Fibroblast of skin of scalp (primary cell): ENCODE data around the gene GAL3ST3. TPM values are rescaled to one million over a fixed set of nuclear protein-coding genes. Genes with fewer than 3 reads are reported as not detected.
"Not testable (repeated sequence)": the region's sequence is repeated elsewhere in the genome, so short reads cannot be mapped to it uniquely, and the experiment has no call there.

Experiments
- DNase-seq: peaks from one replicate; pipeline ENCODE4 v3.0.0-alpha.2; 2013
- polyA plus RNA-seq, 2 experiments: library from polyadenylated mRNA; unstranded; fragments of 120-200 nt; gene quantifications; one replicate each; pipeline ENCODE4 v1.2.1, GENCODE V29; 2013; ENCODE audit not compliant: insufficient read length in 2 of 2

The GAL3ST3 gene, protein sequence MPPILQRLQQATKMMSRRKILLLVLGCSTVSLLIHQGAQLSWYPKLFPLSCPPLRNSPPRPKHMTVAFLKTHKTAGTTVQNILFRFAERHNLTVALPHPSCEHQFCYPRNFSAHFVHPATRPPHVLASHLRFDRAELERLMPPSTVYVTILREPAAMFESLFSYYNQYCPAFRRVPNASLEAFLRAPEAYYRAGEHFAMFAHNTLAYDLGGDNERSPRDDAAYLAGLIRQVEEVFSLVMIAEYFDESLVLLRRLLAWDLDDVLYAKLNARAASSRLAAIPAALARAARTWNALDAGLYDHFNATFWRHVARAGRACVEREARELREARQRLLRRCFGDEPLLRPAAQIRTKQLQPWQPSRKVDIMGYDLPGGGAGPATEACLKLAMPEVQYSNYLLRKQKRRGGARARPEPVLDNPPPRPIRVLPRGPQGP
- 0.12 TPM for polyA plus RNA-seq (2013, experiment 1 of 2; ENCODE audit: insufficient read length)
- 0.18 TPM for polyA plus RNA-seq (2013, experiment 2 of 2; ENCODE audit: insufficient read length)

DNA sequence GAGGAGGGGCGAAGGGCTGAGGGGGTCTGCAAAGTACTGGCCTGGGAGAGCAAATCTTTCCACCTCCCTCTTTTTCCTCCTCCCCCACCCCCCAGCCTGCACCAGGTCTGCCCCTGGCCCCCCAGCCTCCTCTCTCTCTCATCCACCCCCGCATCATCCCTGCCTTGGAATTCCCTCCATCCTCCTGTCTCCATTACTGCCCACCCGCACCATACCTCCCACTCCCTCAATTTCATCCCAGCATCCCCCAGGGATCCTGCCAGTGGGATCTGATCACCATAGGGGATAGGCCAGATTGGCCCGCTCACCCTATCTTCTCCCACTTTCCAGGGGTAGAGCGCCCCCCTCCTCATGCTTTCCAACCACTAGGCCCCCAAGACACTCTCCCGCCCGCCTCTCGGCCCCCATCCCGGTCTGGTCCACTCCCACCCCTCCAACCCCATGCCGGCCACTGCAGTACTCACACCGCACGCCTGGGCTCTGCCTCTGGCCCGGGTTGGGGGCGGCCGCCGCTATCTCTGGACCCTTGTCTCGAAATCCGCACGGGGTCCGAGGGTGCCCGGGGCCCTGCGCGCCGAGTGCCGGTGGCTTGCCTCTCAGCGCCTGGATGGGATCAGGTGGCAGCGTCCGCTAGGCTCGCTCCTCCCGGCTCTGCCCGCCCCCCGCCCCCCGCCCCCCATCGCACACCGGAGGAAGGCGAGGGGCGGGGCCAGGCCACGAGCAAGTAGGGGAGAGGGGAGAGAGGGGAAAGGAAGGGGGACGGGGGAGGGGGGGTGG, at the start of gene GAL3ST3:
GAL3ST3 (minus strand) TSS at position 615 of the 777 bp plus-strand sequence. CDS start 3,746 bp downstream, outside the sequence.
- DNase-seq, result no peak

DNA sequence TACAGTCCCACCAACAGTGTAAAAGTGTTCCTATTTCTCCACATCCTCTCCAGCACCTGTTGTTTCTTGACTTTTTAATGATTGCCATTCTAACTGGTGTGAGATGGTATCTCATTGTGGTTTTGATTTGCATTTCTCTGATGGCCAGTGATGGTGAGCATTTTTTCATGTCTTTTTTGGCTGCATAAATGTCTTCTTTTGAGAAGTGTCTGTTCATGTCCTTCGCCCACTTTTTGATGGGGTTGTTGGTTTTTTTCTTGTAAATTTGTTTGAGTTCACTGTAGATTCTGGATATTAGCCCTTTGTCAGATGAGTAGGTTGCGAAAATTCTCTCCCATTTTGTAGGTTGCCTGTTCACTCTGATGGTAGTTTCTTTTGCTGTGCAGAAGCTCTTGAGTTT, 43.2 kb upstream of the GAL3ST3 start:
- DNase-seq, result not testable (repeated sequence)

DNA sequence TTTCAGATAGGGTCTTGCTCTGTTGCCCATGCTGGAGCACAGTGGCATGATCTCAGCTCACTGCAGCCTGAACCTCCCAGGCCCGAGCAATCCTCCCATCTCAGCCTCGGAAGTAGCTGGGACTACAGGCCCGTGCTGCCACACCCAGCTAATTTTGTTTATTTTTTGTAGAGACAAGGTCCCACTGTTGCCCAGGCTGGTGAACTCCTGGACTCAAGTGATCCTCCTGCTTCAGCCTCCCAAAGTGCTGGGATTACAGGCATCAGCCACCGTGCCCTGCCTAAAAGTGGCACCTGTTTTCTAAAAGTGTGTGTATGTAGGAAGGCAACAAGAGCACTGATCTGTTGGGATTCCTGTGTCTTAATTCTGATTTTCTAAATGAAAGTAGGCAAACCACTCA, 41.3 kb upstream of the GAL3ST3 start:
- DNase-seq, result no peak

DNA sequence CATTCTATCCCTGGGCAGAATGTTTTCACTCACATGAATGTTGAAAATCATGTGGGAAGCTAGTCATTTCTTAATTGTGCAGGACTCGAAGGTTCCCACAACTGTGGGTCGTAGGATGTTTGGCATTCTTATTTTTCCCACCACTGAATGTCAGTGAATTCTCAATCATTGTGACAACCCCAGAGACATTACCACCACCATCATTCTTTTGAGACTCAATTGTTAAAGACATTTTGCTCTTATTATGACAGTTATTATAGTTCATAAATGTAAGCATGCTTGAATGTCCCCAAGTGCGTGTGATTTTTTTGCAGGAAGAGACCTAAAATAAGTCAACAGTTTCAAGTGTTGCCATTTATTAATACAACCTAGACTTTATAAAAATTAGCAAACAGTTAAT, 40.1 kb upstream of the GAL3ST3 start:
- no peak for DNase-seq

DNA sequence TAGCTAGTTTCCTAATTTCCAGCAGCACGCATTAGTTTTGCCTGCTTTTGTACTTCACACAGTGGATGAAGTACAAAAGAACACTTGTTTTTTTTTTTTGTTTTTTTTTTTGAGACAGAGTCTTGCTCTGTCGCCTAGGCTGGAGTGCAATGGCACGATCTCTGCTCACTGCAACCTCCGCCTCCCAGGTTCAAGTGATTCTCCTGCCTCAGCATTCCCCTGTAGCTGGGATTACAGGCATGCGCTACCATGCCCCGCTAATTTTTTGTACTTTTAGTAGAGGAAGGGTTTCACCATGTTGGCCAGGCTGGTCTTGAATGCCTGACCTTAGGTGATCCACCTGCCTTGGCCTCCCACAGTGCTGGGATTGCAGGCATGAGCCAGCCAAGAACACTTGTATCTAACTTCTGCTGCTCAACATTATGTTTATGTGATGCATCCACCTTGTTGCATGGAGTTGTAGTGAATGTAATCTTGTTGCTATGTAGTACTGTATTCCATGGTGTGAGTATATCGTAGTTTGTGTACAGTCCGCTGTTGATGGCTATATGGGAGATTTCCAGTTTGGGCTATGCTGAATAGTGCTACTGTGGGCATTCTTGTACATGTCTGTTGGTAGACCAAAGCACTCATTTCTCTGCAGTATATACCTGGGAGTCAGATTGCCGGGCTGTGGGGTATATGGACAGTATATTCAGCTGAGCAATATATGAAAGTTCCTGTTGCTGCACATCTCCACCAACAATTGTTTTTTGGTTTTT, 38.4 kb upstream of the GAL3ST3 start:
- no peak for DNase-seq

DNA sequence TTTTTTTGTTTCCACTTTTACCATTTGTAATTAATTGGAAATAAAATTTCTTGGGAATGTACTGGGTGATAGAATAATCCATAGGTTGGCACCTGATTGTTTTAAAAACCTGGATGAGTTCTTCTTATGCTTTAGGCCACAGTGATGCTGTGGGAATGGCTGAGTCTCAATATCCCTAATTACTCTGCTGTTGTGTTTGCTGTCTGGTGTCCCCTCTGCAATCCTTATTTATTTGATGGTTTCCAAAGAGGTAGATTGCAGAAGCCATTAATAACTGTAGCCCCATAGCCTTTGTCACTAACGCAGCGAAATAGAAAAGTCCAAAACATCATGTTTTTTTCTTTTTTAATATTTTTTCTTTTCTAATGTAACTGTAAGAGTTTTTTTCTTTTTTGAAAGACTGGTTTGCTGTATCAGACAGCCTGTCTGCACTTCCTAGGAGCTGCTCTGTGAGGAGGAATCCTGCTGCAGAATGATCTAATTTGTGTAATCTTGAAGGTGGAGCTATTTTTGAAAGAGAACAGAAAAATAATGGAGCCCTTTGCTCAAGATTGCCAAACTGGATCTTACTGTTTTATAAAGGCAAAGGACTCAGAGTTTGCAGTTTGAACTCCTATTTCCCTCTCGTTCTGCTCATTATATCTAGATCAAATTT, 36.0 kb upstream of the GAL3ST3 start:
- DNase-seq, result no peak

DNA sequence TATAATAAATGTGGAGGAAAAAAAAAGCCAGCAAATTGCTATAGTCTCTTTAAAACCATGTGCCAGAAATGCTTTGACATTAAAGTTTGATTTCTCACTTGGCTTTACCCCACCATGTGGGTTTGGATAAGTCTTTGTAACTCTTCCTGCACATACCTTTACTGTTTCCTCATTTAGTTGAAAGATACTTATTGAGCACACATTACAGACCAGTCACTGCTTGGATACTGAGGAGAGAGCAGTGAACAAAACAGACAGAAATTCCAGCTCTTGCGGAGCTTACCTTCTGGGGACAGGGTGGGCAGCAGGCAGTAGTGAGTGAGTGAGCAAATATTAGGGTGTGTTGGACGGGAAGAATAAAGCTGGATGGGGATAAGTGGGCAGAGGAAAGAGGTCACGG, 34.8 kb upstream of the GAL3ST3 start:
- no peak for DNase-seq

DNA sequence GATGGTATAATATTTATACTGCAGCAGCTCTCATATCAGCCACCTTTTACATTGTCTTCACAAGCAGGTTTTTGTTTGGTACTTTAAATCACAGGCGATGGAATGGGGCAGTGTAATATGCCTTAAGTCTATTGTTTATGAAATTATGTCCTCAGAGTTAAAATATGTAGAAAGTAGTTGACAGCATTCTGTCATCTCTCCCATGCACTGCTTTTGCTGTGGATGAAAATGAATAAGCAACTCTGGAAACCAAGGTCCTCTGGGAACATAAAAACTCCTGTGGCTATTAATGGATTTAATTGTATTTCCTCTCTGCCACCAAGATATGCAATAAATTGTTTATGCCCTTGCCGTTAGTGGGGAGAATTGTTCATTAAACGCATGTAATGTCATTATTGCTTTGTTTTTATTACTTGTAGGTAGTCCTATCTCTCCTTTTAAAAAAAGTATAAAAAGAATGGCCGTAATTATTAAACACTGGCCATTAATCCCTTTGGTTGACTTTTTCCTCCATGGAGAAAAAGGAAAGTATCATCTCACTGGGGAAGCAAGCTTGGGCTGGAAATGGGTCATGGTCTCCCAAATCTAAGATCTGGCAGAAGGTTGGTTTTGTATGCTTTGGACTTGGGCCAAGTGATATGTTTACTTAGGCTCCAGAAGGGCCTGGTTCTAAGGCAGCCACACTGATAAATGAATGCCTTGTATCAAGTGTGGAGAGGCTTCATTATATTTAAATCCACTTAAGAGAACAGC, 34.2 kb upstream of the GAL3ST3 start:
- peak; percentile 47 for DNase-seq

DNA sequence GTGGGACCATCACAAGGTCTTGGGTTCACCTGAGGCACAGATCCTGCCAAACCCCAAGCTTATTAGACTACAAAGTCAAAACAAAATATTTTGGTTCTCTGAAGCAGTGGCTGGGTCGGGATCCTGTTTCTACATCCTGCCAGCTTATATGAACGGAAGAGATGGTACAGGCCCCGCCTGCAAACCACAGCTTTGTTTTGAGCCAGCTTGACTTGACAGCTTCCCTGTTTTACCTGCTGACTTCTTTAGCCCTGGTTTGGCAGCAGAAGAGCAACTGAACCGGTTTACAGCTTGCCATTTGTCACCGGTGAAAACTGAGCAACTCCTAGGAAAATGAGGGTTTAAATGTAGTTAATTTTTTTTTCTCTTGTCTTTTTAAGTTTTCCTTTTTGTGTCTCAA, 32.5 kb upstream of the GAL3ST3 start:
- DNase-seq, result no peak

DNA sequence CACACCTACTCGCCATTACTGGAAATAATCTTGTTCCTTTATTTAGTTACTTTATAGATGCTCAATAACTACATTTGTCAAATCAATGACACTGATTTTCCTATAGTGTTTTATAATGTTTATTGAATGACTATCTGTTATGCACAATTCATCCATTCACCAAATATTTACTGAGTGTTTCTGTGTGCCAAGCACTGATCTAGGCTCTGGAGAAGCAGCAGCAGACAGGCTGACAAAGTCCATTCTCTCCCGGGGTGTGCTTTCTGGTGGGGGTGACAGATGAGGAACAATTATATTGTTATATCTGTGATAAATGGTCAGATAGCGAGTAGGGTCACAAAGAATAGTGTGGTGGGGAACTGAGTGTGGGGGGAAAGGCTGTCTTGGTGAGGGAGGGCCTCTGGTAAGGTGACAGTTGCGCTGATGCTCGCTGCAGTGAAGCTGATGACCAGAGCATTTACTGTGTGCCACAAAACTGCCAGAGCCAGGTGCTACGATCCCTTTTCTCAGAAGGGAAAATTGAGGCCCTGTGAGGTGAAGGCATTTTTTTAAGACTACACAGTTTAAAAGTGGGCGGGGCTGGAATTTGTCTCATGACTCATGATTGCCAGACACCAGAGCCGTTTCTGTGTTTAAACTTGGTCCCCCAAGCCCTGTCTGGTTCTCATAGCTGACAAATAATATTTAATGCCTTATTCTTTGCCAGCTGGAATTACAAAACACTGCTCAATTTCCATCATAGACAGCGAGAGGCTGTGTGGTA, 31.3 kb upstream of the GAL3ST3 start:
- peak; percentile 83 for DNase-seq

DNA sequence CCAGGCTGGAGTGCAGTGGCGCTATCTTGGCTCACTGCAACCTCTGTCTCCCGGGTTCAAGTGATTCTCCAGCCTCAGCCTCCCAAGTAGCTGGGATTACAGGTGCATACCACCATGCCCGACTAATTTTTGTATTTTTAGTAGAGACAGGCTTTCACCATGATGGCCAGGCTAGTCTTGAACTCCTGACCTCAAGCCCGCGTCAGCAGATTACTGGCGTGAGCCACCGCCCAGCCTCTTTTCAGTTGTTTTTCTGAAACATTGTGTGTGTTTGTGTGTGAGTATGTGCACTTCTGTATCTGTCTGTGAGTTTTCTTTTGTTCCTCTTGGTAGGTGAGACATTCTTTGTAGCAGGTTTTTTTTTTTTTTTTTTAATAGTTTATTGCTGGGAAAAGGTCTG, 30.0 kb upstream of the GAL3ST3 start:
- not testable (repeated sequence) for DNase-seq

DNA sequence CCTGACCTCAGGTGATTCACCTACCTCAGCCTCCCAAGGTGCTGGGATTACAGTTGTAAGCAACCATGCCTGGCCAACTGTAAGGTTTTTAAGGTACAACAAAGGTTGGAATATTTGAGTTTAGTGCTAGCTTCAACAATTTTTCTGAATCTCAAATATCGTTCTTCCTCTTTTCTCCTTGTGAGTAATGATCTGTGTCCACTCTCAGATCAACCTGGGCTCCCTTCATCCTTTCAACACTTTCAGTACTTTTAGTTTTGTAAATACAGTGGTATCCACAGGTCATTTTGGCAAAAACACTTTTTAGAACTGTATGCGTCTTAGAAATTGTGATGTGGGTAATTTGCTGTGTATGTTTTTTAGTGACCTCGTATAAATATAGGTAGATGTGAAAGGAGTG, 29.0 kb upstream of the GAL3ST3 start:
- no peak for DNase-seq

DNA sequence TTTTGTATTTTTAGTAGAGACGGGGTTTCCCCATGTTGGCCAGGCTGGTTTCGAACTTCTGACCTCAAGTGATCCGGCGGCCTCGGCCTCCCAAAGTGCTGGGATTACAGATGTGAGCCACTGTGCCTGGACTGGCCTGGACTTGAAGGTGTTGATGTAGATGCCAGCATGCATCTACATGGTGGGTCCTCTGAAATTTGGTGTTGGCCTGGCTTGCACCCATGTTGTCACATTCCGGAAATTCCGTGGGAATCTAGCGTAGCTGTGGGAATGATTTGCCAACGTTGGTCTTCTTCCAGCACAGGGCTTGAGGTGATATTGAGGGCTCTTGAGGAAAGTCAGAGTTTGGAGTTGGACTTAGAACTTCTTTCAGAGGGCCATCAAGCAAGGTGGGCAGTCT, 27.6 kb upstream of the GAL3ST3 start:
- peak; percentile 60 for DNase-seq

DNA sequence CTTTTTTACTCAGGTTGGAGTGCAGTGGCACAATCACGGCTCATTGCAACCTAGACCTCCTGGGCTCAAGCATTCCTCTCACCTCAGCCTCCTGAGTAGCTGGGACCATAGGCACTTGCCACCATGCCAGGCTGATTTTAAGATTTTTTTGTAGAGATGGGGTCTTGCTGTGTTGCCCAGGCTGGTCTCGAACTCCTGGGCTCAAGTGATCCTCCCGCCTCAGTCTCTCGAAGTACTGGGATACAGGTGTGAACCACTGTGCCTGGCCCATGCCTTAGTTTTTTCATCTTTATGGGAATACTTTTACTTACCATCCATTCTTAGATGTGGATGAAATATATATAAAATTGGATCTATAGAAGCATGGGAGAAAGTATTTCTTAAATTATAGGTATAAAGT, 26.3 kb upstream of the GAL3ST3 start:
- DNase-seq, result no peak

DNA sequence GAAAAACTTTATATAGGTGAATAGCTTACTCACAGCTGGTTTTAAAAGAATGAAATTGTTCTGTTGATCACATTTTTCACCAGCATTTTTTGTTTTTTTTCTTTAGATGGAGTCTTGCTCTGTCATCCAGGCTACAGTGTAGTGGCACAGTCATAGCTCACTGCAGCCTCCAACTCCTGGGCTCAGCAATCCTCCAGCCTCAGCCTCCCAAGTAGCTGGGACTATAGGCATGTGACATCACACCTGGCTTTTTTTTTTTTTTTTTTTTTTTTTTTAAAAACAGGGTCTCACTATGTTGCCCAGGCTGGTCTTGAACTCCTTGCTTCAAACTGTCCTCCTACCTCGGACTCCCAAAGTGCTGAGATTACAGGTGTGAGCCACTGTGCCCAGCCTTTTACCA, 24.7 kb upstream of the GAL3ST3 start:
- DNase-seq, result no peak

DNA sequence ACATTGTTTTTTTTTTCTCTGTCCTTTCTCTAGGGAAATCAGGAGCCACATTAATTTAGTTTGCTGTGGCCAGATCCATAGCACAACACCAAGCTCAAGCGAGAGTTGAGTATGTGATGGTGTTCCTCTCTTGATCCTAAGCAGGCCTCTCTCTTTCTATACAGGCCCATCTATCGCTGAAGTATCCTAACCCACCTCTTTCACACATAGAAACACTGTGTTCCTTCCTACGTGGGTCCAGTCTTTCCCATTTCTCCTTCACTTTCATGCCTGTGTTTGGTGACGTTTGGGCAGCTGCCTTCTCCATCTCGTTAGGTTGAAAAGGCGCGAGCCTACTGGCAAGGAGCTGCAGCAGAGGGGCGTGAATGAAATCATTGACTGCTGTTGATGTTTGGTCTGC, 23.6 kb upstream of the GAL3ST3 start:
- DNase-seq, result no peak

DNA sequence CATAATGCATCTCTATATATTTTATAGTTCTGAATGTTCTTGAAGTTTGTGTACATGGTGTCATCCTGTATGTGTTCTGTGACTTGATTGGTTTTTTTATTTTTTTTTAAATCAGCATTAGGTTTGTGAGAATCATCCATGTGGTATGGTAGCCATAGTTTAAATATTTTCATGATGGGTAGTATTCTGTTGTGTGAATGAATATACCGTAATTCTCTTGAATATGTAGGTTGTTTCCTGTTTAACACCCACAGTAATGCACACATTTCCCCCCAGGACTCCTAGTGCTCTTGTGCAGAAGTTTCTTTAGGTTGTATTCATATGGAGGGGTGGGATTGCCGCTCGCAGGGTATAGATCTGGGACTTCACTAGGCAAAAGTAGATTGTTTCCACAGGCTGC, 23.1 kb upstream of the GAL3ST3 start:
- DNase-seq, result peak; percentile 64

DNA sequence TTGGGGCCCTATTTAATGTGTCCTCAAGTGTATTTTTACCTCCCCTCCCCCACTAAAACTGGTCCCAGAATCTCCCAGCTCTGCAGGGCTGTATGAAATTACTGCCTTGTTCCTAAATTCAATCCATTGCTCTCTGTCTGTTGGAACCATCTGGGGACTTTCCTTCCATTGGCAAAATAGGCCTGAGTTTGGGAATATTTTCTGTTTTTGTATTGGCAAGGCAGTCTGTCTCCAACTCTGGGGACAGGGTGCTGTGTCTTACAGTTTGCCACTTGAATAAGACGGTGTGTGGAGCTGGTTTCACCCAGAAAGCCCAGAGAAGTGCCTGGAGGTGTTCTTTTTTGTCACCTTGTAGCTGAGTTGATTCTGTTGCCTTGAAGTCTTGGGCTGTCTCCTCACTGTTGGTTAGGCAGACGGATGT, 22.4 kb upstream of the GAL3ST3 start:
- no peak for DNase-seq

DNA sequence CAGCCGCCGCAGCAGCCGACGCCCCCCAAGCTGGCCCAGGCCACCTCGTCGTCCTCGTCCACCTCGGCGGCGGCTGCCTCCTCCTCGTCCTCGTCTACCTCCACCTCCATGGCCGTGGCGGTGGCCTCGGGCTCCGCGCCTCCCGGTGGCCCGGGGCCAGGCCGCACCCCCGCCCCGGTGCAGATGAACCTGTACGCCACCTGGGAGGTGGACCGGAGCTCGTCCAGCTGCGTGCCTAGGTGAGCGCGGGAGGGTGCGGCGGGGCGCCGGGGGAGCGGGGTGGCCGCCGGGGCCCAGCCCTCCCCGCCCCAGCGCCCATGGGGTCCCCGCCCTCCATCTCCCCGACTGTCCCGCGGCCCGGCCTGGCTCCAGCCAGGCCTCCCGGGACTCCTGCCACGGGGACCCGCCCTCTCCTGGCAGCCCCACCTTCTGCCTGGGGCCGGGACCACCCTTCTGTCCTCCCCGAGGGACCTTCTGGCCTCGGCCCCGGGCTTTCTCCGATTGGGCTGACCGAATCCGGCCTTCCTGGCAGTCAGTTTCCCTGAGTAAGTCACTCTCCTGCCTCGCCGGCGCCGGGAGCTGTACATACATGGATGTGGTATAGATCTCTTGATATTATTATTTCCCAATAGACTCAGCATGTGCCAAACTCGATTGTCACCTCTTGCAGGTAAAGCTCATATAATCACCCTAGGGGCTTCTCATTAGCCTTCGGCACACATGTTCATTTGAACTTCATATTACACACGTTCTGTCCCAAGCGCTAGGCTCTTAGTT, 21.8 kb upstream of the GAL3ST3 start:
- peak; percentile 23 for DNase-seq
